ENCODE results near the gene RAB35.

DNA sequence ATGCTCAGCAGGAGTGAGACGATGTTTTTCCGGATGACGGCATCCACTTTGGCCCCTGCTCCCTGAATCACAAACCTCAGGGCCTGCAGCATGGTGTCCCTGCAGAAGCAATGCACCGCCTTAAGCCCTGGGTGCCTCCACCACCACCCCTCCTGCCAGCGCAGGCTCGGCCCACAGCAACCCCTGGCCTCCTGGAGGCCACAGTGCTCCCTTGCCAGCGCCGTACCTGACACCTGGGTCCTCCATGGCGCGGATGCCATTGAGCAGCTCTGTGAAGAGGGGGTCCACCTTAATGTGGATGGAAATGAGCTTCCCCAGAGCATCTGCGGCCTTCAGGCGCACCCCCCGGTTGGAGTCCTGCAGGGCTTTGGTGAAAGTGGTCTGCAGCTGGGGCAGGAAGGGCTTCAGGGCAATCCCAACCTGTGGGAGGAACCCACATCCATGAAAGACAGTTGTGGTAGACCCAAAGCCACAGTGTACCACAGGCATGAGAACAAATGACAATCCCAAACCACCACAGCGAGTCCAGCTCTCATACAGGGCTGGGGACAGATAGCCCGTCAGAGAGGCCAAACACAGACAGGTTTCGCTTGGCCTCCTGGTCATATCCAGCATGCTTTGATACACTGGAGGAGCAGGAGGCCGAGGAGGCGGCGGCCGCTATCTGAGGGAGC, 17.9 kb upstream of the RAB35 start:
- TF ChIP-seq, protein P1, sequence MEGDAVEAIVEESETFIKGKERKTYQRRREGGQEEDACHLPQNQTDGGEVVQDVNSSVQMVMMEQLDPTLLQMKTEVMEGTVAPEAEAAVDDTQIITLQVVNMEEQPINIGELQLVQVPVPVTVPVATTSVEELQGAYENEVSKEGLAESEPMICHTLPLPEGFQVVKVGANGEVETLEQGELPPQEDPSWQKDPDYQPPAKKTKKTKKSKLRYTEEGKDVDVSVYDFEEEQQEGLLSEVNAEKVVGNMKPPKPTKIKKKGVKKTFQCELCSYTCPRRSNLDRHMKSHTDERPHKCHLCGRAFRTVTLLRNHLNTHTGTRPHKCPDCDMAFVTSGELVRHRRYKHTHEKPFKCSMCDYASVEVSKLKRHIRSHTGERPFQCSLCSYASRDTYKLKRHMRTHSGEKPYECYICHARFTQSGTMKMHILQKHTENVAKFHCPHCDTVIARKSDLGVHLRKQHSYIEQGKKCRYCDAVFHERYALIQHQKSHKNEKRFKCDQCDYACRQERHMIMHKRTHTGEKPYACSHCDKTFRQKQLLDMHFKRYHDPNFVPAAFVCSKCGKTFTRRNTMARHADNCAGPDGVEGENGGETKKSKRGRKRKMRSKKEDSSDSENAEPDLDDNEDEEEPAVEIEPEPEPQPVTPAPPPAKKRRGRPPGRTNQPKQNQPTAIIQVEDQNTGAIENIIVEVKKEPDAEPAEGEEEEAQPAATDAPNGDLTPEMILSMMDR (IDR thresholded peaks at IDR 0.05; ENCODE audit: poor library complexity), result no peak
- no peak for TF ChIP-seq EZH2 (IDR thresholded peaks at IDR 0.05; ENCODE audit: borderline replicate concordance)
